ENCODE results near the gene DGKG.

Gene DGKG

GRCh38 chr3:186219211-186219638 lies 142.8 kb downstream of the DGKG start:
- Histone ChIP-seq H2BK120ac (ENCODE audit: insufficient read depth, low read length, poor library complexity) (no peak overlapping the region), H3K9me3 (ENCODE audit: insufficient read depth, low read depth, low read length) (no peaks in the 10 kb centered on the region), H2BK12ac (ENCODE audit: low read length) (no peak overlapping the region), H2AFZ (ENCODE audit: insufficient read depth, low read length, poor library complexity) (no peak overlapping the region), H3K4me2 (ENCODE audit: low read length) (no peak overlapping the region), H3K79me1 (ENCODE audit: low read length) (no peaks in the 10 kb centered on the region), H3K79me2 (ENCODE audit: control insufficient read depth, insufficient read depth, low read length, poor library complexity) (no peaks in the 10 kb centered on the region), H3K27me3 (ENCODE audit: insufficient read depth, low read length) (no peaks in the 10 kb centered on the region), H3K27ac (ENCODE audit: low read depth, low read length) (no peak overlapping the region), H3K18ac (ENCODE audit: low read length) (no peak overlapping the region), H3K9ac (ENCODE audit: low read length) (no peak overlapping the region), H3K36me3 (ENCODE audit: control insufficient read depth in 1 of 2, insufficient read depth in 2 of 2, low read length in 2 of 2) (no peaks in the 10 kb centered on the region), H3K4me1 (ENCODE audit: control insufficient read depth in 1 of 2, insufficient read depth in 2 of 2, low read length in 2 of 2) (peaks cover 3 to 4% of the 10 kb centered on the region in 2 experiments), H3K14ac (ENCODE audit: low read length) (no peak overlapping the region), H3K4me3 (ENCODE audit: low read depth, low read length) (no peak overlapping the region), H2AK5ac (ENCODE audit: low read length) (no peak overlapping the region), H4K12ac (ENCODE audit: low read depth, low read length) (no peak overlapping the region), H2BK5ac (ENCODE audit: low read depth, low read length, poor library complexity) (no peak overlapping the region), H4K8ac (ENCODE audit: low read depth, low read length) (no peak overlapping the region), H4K91ac (ENCODE audit: low read depth, low read length) (no peak overlapping the region), H3K4ac (ENCODE audit: low read depth, low read length) (no peak overlapping the region), H3K23ac (ENCODE audit: low read length) (no peak overlapping the region)
- DNase-seq: no peak
- WGBS (ENCODE audit: extremely low coverage, insufficient coverage, insufficient read length): no CpG with 5 or more reads among the region's 7 CpGs

- no peak overlapping the region for H2AK5ac ChIP-seq (ENCODE audit: low read length)
- no peak overlapping the region for H2BK120ac ChIP-seq (ENCODE audit: insufficient read depth, low read length, poor library complexity)
- no peak overlapping the region for H3K27ac ChIP-seq (ENCODE audit: low read depth, low read length)
- no peaks in the 10 kb centered on the region for H3K9me3 ChIP-seq (ENCODE audit: insufficient read depth, low read depth, low read length)
- no peak overlapping the region for H2BK5ac ChIP-seq (ENCODE audit: low read depth, low read length, poor library complexity)
- no peak for DNase-seq
- H3K4ac ChIP-seq (ENCODE audit: low read depth, low read length): no peak overlapping the region
- no peak overlapping the region for H3K4me3 ChIP-seq (ENCODE audit: low read depth, low read length)
- no peak overlapping the region for H3K14ac ChIP-seq (ENCODE audit: low read length)
- no peak overlapping the region for H3K9ac ChIP-seq (ENCODE audit: low read length)
- H3K4me1 ChIP-seq (ENCODE audit: control insufficient read depth in 1 of 2, insufficient read depth in 2 of 2, low read length in 2 of 2): peaks cover 3 to 4% of the 10 kb centered on the region in 2 experiments
- no peaks in the 10 kb centered on the region for H3K79me2 ChIP-seq (ENCODE audit: control insufficient read depth, insufficient read depth, low read length, poor library complexity)
- H3K36me3 ChIP-seq (ENCODE audit: control insufficient read depth in 1 of 2, insufficient read depth in 2 of 2, low read length in 2 of 2): no peaks in the 10 kb centered on the region
- H2BK12ac ChIP-seq (ENCODE audit: low read length): no peak overlapping the region
- no peak overlapping the region for H3K4me2 ChIP-seq (ENCODE audit: low read length)
- H3K27me3 ChIP-seq (ENCODE audit: insufficient read depth, low read length): no peaks in the 10 kb centered on the region
- no peak overlapping the region for H3K23ac ChIP-seq (ENCODE audit: low read length)
- no peak overlapping the region for H4K91ac ChIP-seq (ENCODE audit: low read depth, low read length)
- no CpG with 5 or more reads among the region's 8 CpGs for WGBS (ENCODE audit: extremely low coverage, insufficient coverage, insufficient read length)
- H3K79me1 ChIP-seq (ENCODE audit: low read length): no peaks in the 10 kb centered on the region
- H4K12ac ChIP-seq (ENCODE audit: low read depth, low read length): no peak overlapping the region
- no peak overlapping the region for H2AFZ ChIP-seq (ENCODE audit: insufficient read depth, low read length, poor library complexity)
- no peak overlapping the region for H3K18ac ChIP-seq (ENCODE audit: low read length)
- H4K8ac ChIP-seq (ENCODE audit: low read depth, low read length): no peak overlapping the region
These were observed 143.6 kb downstream of the DGKG start for GRCh38 chr3:186218421-186218820.

- no peak overlapping the region for H3K27ac ChIP-seq (ENCODE audit: low read depth, low read length)
- H3K4me3 ChIP-seq (ENCODE audit: low read depth, low read length): no peak overlapping the region
- no peak overlapping the region for H2BK12ac ChIP-seq (ENCODE audit: low read length)
- H3K23ac ChIP-seq (ENCODE audit: low read length): no peak overlapping the region
- no peak overlapping the region for H4K12ac ChIP-seq (ENCODE audit: low read depth, low read length)
- H3K36me3 ChIP-seq (ENCODE audit: control insufficient read depth in 1 of 2, insufficient read depth in 2 of 2, low read length in 2 of 2): no peaks in the 10 kb centered on the region
- no peak for DNase-seq
- H3K27me3 ChIP-seq (ENCODE audit: insufficient read depth, low read length): no peaks in the 10 kb centered on the region
- no peak overlapping the region for H3K14ac ChIP-seq (ENCODE audit: low read length)
- H2AK5ac ChIP-seq (ENCODE audit: low read length): no peak overlapping the region
- H4K91ac ChIP-seq (ENCODE audit: low read depth, low read length): no peak overlapping the region
- no peaks in the 10 kb centered on the region for H3K79me2 ChIP-seq (ENCODE audit: control insufficient read depth, insufficient read depth, low read length, poor library complexity)
- H3K4ac ChIP-seq (ENCODE audit: low read depth, low read length): no peak overlapping the region
- H2BK120ac ChIP-seq (ENCODE audit: insufficient read depth, low read length, poor library complexity): no peak overlapping the region
- H3K18ac ChIP-seq (ENCODE audit: low read length): no peak overlapping the region
- H3K79me1 ChIP-seq (ENCODE audit: low read length): no peaks in the 10 kb centered on the region
- H3K9ac ChIP-seq (ENCODE audit: low read length): no peak overlapping the region
- no peaks in the 10 kb centered on the region for H3K9me3 ChIP-seq (ENCODE audit: insufficient read depth, low read depth, low read length)
- peaks cover 3 to 4% of the 10 kb centered on the region in 2 experiments for H3K4me1 ChIP-seq (ENCODE audit: control insufficient read depth in 1 of 2, insufficient read depth in 2 of 2, low read length in 2 of 2)
- WGBS (ENCODE audit: extremely low coverage, insufficient coverage, insufficient read length): no CpG with 5 or more reads among the region's 1 CpG
- no peak overlapping the region for H2AFZ ChIP-seq (ENCODE audit: insufficient read depth, low read length, poor library complexity)
- H4K8ac ChIP-seq (ENCODE audit: low read depth, low read length): no peak overlapping the region
- H2BK5ac ChIP-seq (ENCODE audit: low read depth, low read length, poor library complexity): no peak overlapping the region
- H3K4me2 ChIP-seq (ENCODE audit: low read length): no peak overlapping the region
These were observed 144.2 kb downstream of the DGKG start for GRCh38 chr3:186217820-186218164.

- Histone ChIP-seq H2AK5ac (ENCODE audit: low read length) (no peak overlapping the region), H4K91ac (ENCODE audit: low read depth, low read length) (no peak overlapping the region), H2BK120ac (ENCODE audit: insufficient read depth, low read length, poor library complexity) (no peak overlapping the region), H3K4me2 (ENCODE audit: low read length) (no peak overlapping the region), H3K79me1 (ENCODE audit: low read length) (no peaks in the 10 kb centered on the region), H2BK5ac (ENCODE audit: low read depth, low read length, poor library complexity) (no peak overlapping the region), H3K9ac (ENCODE audit: low read length) (no peak overlapping the region), H3K27me3 (ENCODE audit: insufficient read depth, low read length) (no peaks in the 10 kb centered on the region), H2BK12ac (ENCODE audit: low read length) (no peak overlapping the region), H3K9me3 (ENCODE audit: insufficient read depth, low read depth, low read length) (no peaks in the 10 kb centered on the region), H2AFZ (ENCODE audit: insufficient read depth, low read length, poor library complexity) (no peak overlapping the region), H3K4me3 (ENCODE audit: low read depth, low read length) (no peak overlapping the region), H4K8ac (ENCODE audit: low read depth, low read length) (no peak overlapping the region), H4K12ac (ENCODE audit: low read depth, low read length) (no peak overlapping the region), H3K27ac (ENCODE audit: low read depth, low read length) (no peak overlapping the region), H3K36me3 (ENCODE audit: control insufficient read depth in 1 of 2, insufficient read depth in 2 of 2, low read length in 2 of 2) (no peaks in the 10 kb centered on the region), H3K18ac (ENCODE audit: low read length) (no peak overlapping the region), H3K23ac (ENCODE audit: low read length) (no peak overlapping the region), H3K4ac (ENCODE audit: low read depth, low read length) (no peak overlapping the region), H3K4me1 (ENCODE audit: control insufficient read depth in 1 of 2, insufficient read depth in 2 of 2, low read length in 2 of 2) (peaks cover 3 to 4% of the 10 kb centered on the region in 2 experiments), H3K79me2 (ENCODE audit: control insufficient read depth, insufficient read depth, low read length, poor library complexity) (no peaks in the 10 kb centered on the region), H3K14ac (ENCODE audit: low read length) (no peak overlapping the region)
- WGBS (ENCODE audit: extremely low coverage, insufficient coverage, insufficient read length): no CpG with 5 or more reads among the region's 4 CpGs
- no peak for DNase-seq
These were observed 144.9 kb downstream of the DGKG start for GRCh38 chr3:186216900-186217819.
